HL-60 (cell line): ENCODE data around the gene IGFBP4.

Experiments used
- DNase-seq, 2 experiments: peaks; one replicate each; pipeline ENCODE4 v3.0.0-alpha.2; 2010 to 2020; ENCODE audit warnings: low read depth in 1 of 2, low spot score in 1 of 2
- H3K27ac ChIP-seq: fragments of 250-450 bp; sonication (Bioruptor Pico); replicated peaks from 2 replicates; pipeline ENCODE4 v1.5.1; 2020; ENCODE audit warnings: mild to moderate bottlenecking, moderate library complexity
- H3K27me3 ChIP-seq: fragments of 250-450 bp; sonication (Bioruptor Pico); 2 replicates; pipeline ENCODE4 v1.5.1; 2021; ENCODE audit warnings: mild to moderate bottlenecking, moderate library complexity; ENCODE audit not compliant: insufficient read depth, poor library complexity, severe bottlenecking
- H3K4me3 ChIP-seq: replicated peaks from 2 replicates; pipeline ENCODE4 v1.5.1; 2011; ENCODE audit warnings: mild to moderate bottlenecking, control low read depth, low read length; ENCODE audit not compliant: insufficient read depth
- CTCF ChIP-seq: IDR thresholded peaks from one replicate; pipeline ENCODE4 v1.5.1; 2011; ENCODE audit warnings: low read length, control low read depth, inconsistent platforms; ENCODE audit not compliant: insufficient read depth
- GABPA ChIP-seq: IDR thresholded peaks from 2 replicates; pipeline ENCODE4 v1.6.1; 2012; ENCODE audit warnings: low read depth
- POLR2AphosphoS5 ChIP-seq: IDR thresholded peaks from 2 replicates; pipeline ENCODE4 v1.6.1; 2012; ENCODE audit warnings: low read depth
- REST ChIP-seq: IDR thresholded peaks from 2 replicates; pipeline ENCODE4 v1.6.1; 2012; ENCODE audit warnings: low read depth; ENCODE audit not compliant: insufficient replicate concordance
- SPI1 ChIP-seq: IDR thresholded peaks from 2 replicates; pipeline ENCODE4 v1.6.1; 2012; ENCODE audit warnings: low read depth, mild to moderate bottlenecking, borderline replicate concordance

IGFBP4 gene

GRCh38 chr17:40477796-40478195 lies 34.5 kb downstream of the IGFBP4 start:
- Histone ChIP-seq H3K27me3 (peaks cover 2% of the 10 kb centered on the region), H3K27ac (no peak overlapping the region)
- DNase-seq: no peak

GRCh38 chr17:40478486-40478885 lies 35.2 kb downstream of the IGFBP4 start:
- Histone ChIP-seq H3K27ac (no peak overlapping the region), H3K4me3 (no peak overlapping the region), H3K27me3 (peaks cover 2% of the 10 kb centered on the region)
- DNase-seq: no peak
- TF ChIP-seq POLR2AphosphoS5 (no peak), CTCF (no peak)

More at GRCh38 chr17:40477796-40478195, 34.5 kb downstream of the IGFBP4 start:
- no peak overlapping the region for H3K4me3 ChIP-seq
- TF ChIP-seq REST (no peak), SPI1 (no peak), POLR2AphosphoS5 (no peak), GABPA (no peak), CTCF (no peak)

- Histone ChIP-seq H3K27me3 (no peaks in the 10 kb centered on the region), H3K4me3 (no peak overlapping the region), H3K27ac (no peak overlapping the region)
- TF ChIP-seq REST (no peak), CTCF (no peak), SPI1 (no peak), GABPA (no peak), POLR2AphosphoS5 (no peak)
- peak in 1 of 2 experiments; percentile 29 for DNase-seq
Measured at GRCh38 chr17:40479754-40480480, 36.7 kb downstream of the IGFBP4 start.

- H3K4me3 ChIP-seq: no peak overlapping the region
- peak; percentile 62 to 68 for DNase-seq
- H3K27ac ChIP-seq: no peak overlapping the region
- no peak for TF ChIP-seq CTCF
- TF ChIP-seq POLR2AphosphoS5: peak; percentile 58
- H3K27me3 ChIP-seq: peaks cover 3% of the 10 kb centered on the region
Measured at GRCh38 chr17:40480501-40481003, 37.3 kb downstream of the IGFBP4 start.
